ENCODE data around the gene NCOA5. TPM values are rescaled to one million over a fixed set of nuclear protein-coding genes. Genes with fewer than 3 reads are reported as not detected.

Gene NCOA5
- total RNA-seq, 2 experiments from 2014 or later: 9.7 to 10.5 TPM

DNA sequence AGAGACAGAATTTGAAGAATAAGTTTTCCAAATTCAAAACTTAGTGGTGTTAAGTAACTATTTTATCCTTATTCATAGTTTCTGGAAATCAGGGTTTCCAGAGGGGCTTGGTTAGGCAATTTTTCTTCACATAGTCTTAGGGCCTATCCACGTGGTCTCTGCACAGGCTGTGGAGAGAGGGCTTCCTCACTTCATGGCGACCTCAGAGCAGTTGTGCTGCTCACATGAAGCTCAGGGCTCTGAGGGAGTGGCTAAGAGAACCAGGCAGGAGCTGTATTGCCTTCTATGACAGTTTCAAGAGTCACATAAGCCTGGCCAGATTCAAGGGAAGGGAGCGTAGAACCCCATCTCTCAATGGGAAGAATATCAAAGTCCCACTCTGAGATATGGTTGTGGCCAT, 14.5 kb upstream of the NCOA5 start:
- H3K36me3 ChIP-seq (ENCODE audit: insufficient read depth, low read length): no peaks in the 10 kb centered on the region
- H3K4me1 ChIP-seq (ENCODE audit: insufficient read depth, low read length): no peaks in the 10 kb centered on the region
- H3K27me3 Mint-ChIP-seq: peaks cover 79% of the 10 kb centered on the region
- DNase-seq (no peak), ATAC-seq (ENCODE audit: poor library complexity) (no peak)
- ChIA-PET CTCF (no interaction called here), POLR2A (no interaction called here)
- H3K27me3 ChIP-seq (ENCODE audit: control insufficient read depth in 1 of 2, insufficient read depth in 2 of 2, low read length in 2 of 2): peaks cover 41 to 46% of the 10 kb centered on the region in 2 experiments
- no peaks in the 10 kb centered on the region for H3K36me3 Mint-ChIP-seq (ENCODE audit: low read depth)
- no peak overlapping the region for H3K27ac Mint-ChIP-seq
- no peak overlapping the region for H3K4me3 Mint-ChIP-seq
- TF ChIP-seq, protein P1, sequence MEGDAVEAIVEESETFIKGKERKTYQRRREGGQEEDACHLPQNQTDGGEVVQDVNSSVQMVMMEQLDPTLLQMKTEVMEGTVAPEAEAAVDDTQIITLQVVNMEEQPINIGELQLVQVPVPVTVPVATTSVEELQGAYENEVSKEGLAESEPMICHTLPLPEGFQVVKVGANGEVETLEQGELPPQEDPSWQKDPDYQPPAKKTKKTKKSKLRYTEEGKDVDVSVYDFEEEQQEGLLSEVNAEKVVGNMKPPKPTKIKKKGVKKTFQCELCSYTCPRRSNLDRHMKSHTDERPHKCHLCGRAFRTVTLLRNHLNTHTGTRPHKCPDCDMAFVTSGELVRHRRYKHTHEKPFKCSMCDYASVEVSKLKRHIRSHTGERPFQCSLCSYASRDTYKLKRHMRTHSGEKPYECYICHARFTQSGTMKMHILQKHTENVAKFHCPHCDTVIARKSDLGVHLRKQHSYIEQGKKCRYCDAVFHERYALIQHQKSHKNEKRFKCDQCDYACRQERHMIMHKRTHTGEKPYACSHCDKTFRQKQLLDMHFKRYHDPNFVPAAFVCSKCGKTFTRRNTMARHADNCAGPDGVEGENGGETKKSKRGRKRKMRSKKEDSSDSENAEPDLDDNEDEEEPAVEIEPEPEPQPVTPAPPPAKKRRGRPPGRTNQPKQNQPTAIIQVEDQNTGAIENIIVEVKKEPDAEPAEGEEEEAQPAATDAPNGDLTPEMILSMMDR (IDR thresholded peaks at IDR 0.05): no peak
- H3K4me1 Mint-ChIP-seq (ENCODE audit: low read depth): no peaks in the 10 kb centered on the region
- no peaks in the 10 kb centered on the region for H3K9me3 Mint-ChIP-seq
- H3K27ac ChIP-seq (ENCODE audit: low read depth in 1 of 2, low read length in 2 of 2): no peak overlapping the region
- peaks cover 0 to 12% of the 10 kb centered on the region in 2 experiments for H3K9me3 ChIP-seq (ENCODE audit: control insufficient read depth in 1 of 2, insufficient read depth in 1 of 2, low read length in 2 of 2)
- no peak overlapping the region for H3K4me3 ChIP-seq (ENCODE audit: low read length)
- intact Hi-C loops (cut with DNase I, micrococcal nuclease): no loop called here

DNA sequence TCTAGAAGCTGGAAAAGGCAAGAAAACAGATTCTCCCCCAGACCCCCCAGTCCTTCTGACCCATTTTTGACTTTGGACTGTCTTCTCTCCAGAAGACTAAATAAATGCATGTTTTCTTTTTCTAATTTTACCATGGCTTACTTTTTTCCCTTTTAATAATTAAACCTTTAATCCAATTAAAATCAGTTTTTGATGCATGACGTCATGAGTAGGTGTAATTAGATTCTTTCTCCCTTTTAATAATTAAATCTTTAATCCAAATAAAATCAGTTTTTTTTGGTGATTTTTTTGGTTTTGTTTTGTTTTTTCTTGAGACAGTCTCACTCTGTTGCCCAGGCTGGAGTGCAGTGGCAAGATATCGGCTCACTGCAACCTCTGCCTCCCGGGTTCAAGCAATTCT, 13.2 kb upstream of the NCOA5 start:
- Mint-ChIP-seq H3K4me3 (no peak overlapping the region), H3K27me3 (peaks cover 77% of the 10 kb centered on the region), H3K27ac (no peak overlapping the region), H3K9me3 (no peaks in the 10 kb centered on the region), H3K4me1 (ENCODE audit: low read depth) (no peaks in the 10 kb centered on the region), H3K36me3 (ENCODE audit: low read depth) (no peaks in the 10 kb centered on the region)
- peaks cover 0 to 6% of the 10 kb centered on the region in 2 experiments for H3K9me3 ChIP-seq (ENCODE audit: control insufficient read depth in 1 of 2, insufficient read depth in 1 of 2, low read length in 2 of 2)
- ATAC-seq (ENCODE audit: poor library complexity) (no peak), DNase-seq (no peak)
- no peak overlapping the region for H3K27ac ChIP-seq (ENCODE audit: low read depth in 1 of 2, low read length in 2 of 2)
- ChIA-PET CTCF (no interaction called here), POLR2A (no interaction called here)
- no peak overlapping the region for H3K4me3 ChIP-seq (ENCODE audit: low read length)
- intact Hi-C loops (cut with DNase I, micrococcal nuclease): no loop called here
- TF ChIP-seq, protein P1 (IDR thresholded peaks at IDR 0.05): no peak
- no peaks in the 10 kb centered on the region for H3K4me1 ChIP-seq (ENCODE audit: insufficient read depth, low read length)
- no peaks in the 10 kb centered on the region for H3K36me3 ChIP-seq (ENCODE audit: insufficient read depth, low read length)
- H3K27me3 ChIP-seq (ENCODE audit: control insufficient read depth in 1 of 2, insufficient read depth in 2 of 2, low read length in 2 of 2): peaks cover 44 to 54% of the 10 kb centered on the region in 2 experiments

GRCh38 chr20:46101957-46102356, 12.2 kb upstream of the NCOA5 start:
- H3K27me3 Mint-ChIP-seq: peaks cover 74% of the 10 kb centered on the region
- intact Hi-C loops (cut with DNase I, micrococcal nuclease): no loop called here
- Histone ChIP-seq H3K27me3 (ENCODE audit: control insufficient read depth in 1 of 2, insufficient read depth in 2 of 2, low read length in 2 of 2) (peaks cover 46 to 55% of the 10 kb centered on the region in 2 experiments), H3K36me3 (ENCODE audit: insufficient read depth, low read length) (no peaks in the 10 kb centered on the region), H3K4me1 (ENCODE audit: insufficient read depth, low read length) (no peaks in the 10 kb centered on the region), H3K27ac (ENCODE audit: low read depth in 1 of 2, low read length in 2 of 2) (no peak overlapping the region), H3K4me3 (ENCODE audit: low read length) (no peak overlapping the region), H3K9me3 (ENCODE audit: control insufficient read depth in 1 of 2, insufficient read depth in 1 of 2, low read length in 2 of 2) (peaks cover 0 to 6% of the 10 kb centered on the region in 2 experiments)
- POLR2A ChIA-PET: no interaction called here
- H3K36me3 Mint-ChIP-seq (ENCODE audit: low read depth): no peaks in the 10 kb centered on the region
- TF ChIP-seq, protein P1 (IDR thresholded peaks at IDR 0.05): no peak
- H3K27ac Mint-ChIP-seq: no peak overlapping the region
- no peaks in the 10 kb centered on the region for H3K9me3 Mint-ChIP-seq
- no peak for DNase-seq
- no peak overlapping the region for H3K4me3 Mint-ChIP-seq
- no peaks in the 10 kb centered on the region for H3K4me1 Mint-ChIP-seq (ENCODE audit: low read depth)
- no peak for ATAC-seq (ENCODE audit: poor library complexity)
- CTCF ChIA-PET: no interaction called here
